GM19023 (cell line): Measurements from ENCODE around the gene OR2L2.
"Not testable (repeated sequence)": the region's sequence is repeated elsewhere in the genome, so short reads cannot be mapped to it uniquely, and the experiment has no call there.

ENCODE experiments used
- ATAC-seq: cut with Tn5 transposase; IDR thresholded peaks from one replicate; pipeline ENCODE4 v1.9.1; 2021; ENCODE audit warnings: mild to moderate bottlenecking, moderate library complexity; ENCODE audit not compliant: unreplicated experiment

The OR2L2 gene

GRCh38 chr1:248029770-248030169 is at the start of gene OR2L2:
Gene OR2L2 (plus strand): TSS chr1:248030070. CDS start chr1:248038268, 8,198 bp downstream.
- ATAC-seq, result no peak

GRCh38 chr1:247992986-247993385 is 36.9 kb upstream of the OR2L2 start:
- ATAC-seq, result no peak

- ATAC-seq, result no peak
These were observed 31.1 kb upstream of the OR2L2 start for GRCh38 chr1:247998811-247999210.

GRCh38 chr1:248000169-248000568 is 29.7 kb upstream of the OR2L2 start:
- no peak for ATAC-seq

GRCh38 chr1:248007778-248008177 is 22.1 kb upstream of the OR2L2 start:
- ATAC-seq, result no peak

- no peak for ATAC-seq
These were observed 20.2 kb upstream of the OR2L2 start for GRCh38 chr1:248009681-248010080.

- ATAC-seq, result no peak
These were observed 16.6 kb upstream of the OR2L2 start, which contains the start of gene OR2L5 for GRCh38 chr1:248013229-248013710. Gene OR2L5 (plus strand): TSS chr1:248013660. CDS start chr1:248021948, 8,288 bp downstream.

- ATAC-seq, result no peak
These were observed 14.1 kb upstream of the OR2L2 start for GRCh38 chr1:248015803-248016202.

- no peak for ATAC-seq
These were observed 15.3 kb downstream of the OR2L2 start for GRCh38 chr1:248045209-248045608.

GRCh38 chr1:248046536-248046935 is 16.7 kb downstream of the OR2L2 start, which contains the start of gene OR2L3:
Gene OR2L3 (plus strand): TSS chr1:248046836. CDS start chr1:248060682, 13,846 bp downstream.
- ATAC-seq, result no peak

- no peak for ATAC-seq
These were observed 17.1 kb downstream of the OR2L2 start for GRCh38 chr1:248047008-248047407.

- ATAC-seq, result no peak
These were observed 24.8 kb downstream of the OR2L2 start for GRCh38 chr1:248054671-248055070.

- ATAC-seq, result no peak
These were observed 25.4 kb downstream of the OR2L2 start for GRCh38 chr1:248055261-248055660.

- no peak for ATAC-seq
These were observed 35.2 kb downstream of the OR2L2 start for GRCh38 chr1:248065071-248065470.

- no peak for ATAC-seq
These were observed 35.7 kb downstream of the OR2L2 start for GRCh38 chr1:248065604-248066003.

- not testable (repeated sequence) for ATAC-seq
These were observed 54.0 kb downstream of the OR2L2 start for GRCh38 chr1:248083864-248084263.
